SU-DHL-6 (cell line): ENCODE measurements around the gene TAF5L.

Experiments
- H2AFZ ChIP-seq: fragments of 200-600 bp; sonication (generic); 2 replicates; pipeline ENCODE4 v1.6.1; 2014; ENCODE audit warnings: low read depth, mild to moderate bottlenecking, moderate library complexity, mixed read lengths, antibody characterized with exemption, low read length; ENCODE audit not compliant: severe bottlenecking
- H3F3A ChIP-seq: fragments of 200-600 bp; shearing (Covaris generic); 2 replicates; pipeline ENCODE4 v1.6.0; 2016; ENCODE audit warnings: antibody characterized with exemption, mild to moderate bottlenecking; ENCODE audit not compliant: insufficient read depth
- H3K27ac ChIP-seq: fragments of 200-600 bp; sonication (generic); 2 replicates; pipeline ENCODE4 v1.5.1; 2016; ENCODE audit warnings: low read depth, mild to moderate bottlenecking, low read length, moderate library complexity, mixed read lengths
- H3K27me3 ChIP-seq: fragments of 200-600 bp; sonication (generic), shearing (Covaris generic); 2 replicates; pipeline ENCODE4 v1.6.0; 2014; ENCODE audit warnings: mild to moderate bottlenecking, low read length
- H3K36me3 ChIP-seq: fragments of 200-600 bp; sonication (generic); 2 replicates; pipeline ENCODE4 v1.6.1; 2014; ENCODE audit warnings: mild to moderate bottlenecking, low read length, mixed read lengths
- H3K4me2 ChIP-seq: fragments of 300-600, 200-600 bp; shearing (Covaris generic), sonication (generic); 2 replicates; pipeline ENCODE4 v1.6.0; 2014; ENCODE audit warnings: low read length, low read depth, mild to moderate bottlenecking; ENCODE audit not compliant: poor library complexity, severe bottlenecking
- H3K4me3 ChIP-seq: fragments of 200-600 bp; sonication (generic); 2 replicates; pipeline ENCODE4 v1.5.1; 2014; ENCODE audit warnings: antibody characterized with exemption, low read length, mild to moderate bottlenecking, mixed read lengths; ENCODE audit not compliant: insufficient read depth, poor library complexity, severe bottlenecking
- H3K79me2 ChIP-seq: fragments of 200-600 bp; sonication (generic); 2 replicates; pipeline ENCODE4 v1.6.1; 2014; ENCODE audit warnings: mild to moderate bottlenecking, low read length, moderate library complexity; ENCODE audit not compliant: insufficient read depth
- H3K9ac ChIP-seq: fragments of 200-600 bp; sonication (generic); 2 replicates; pipeline ENCODE4 v1.7.0; 2014; ENCODE audit warnings: mild to moderate bottlenecking, low read length
- H3K9me2 ChIP-seq: fragments of 200-600 bp; sonication (generic); replicated peaks from 2 replicates; pipeline ENCODE4 v1.6.1; 2014; ENCODE audit warnings: low read length; ENCODE audit not compliant: insufficient read depth
- H3K9me3 ChIP-seq: fragments of 200-600 bp; sonication (generic); 2 replicates; pipeline ENCODE4 v1.6.1; 2014; ENCODE audit warnings: low read length, mixed read lengths; ENCODE audit not compliant: insufficient read depth
- H4K20me1 ChIP-seq: fragments of 200-600 bp; sonication (generic); 2 replicates; pipeline ENCODE4 v1.6.1; 2014; ENCODE audit warnings: low read depth, mild to moderate bottlenecking, antibody characterized with exemption, low read length, moderate library complexity, mixed read lengths
- EZH2phosphoT487 ChIP-seq: fragments of 200-600 bp; sonication (generic), shearing (Covaris generic); conservative IDR thresholded peaks from 2 replicates; pipeline ENCODE4 v1.6.1; 2018; ENCODE audit warnings: mild to moderate bottlenecking, antibody characterized with exemption, low read length, moderate library complexity, mixed read lengths
- TF ChIP-seq, protein P1 (sequence below): fragments of 200-600 bp; sonication (generic); IDR thresholded peaks from one replicate; pipeline ENCODE4 v1.5.1; 2017; ENCODE audit warnings: antibody characterized with exemption, mild to moderate bottlenecking, low read length, moderate library complexity; ENCODE audit not compliant: insufficient read depth, poor library complexity, severe bottlenecking

Gene TAF5L

DNA sequence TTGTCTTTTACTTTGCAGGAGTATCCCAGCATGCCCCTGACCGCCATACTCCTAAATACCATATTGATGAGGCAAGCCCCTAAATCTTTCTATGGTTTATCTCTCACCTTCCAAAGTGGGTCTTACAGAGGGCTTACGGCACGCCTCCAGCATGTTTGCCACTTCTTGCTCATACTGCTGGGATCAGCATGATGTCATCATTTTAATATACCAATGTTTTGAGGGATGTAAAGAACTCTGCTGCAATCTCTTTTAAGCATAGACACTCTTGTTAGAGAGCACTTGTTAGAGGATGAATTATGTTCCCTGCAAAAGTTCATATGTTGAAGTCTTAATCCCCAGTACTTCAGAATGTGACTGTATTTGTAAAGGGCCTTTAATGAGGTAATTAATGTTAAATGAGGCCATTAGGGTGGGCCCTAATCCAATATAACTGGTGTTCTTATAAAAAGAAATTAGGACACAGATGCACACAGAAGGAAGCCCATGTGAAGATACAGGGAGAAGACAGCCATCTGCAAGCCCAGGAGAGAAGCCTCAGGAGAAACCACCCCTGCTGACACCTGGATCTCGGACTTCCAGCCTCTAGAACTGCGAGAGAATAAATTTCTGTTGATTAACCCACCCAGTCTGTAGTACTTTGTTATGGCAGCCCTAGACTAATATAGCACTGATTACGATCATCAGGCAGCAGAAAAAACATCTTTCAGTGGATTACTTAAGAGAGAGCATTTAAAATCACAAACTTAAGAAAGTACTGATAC lies 51.1 kb downstream of the TAF5L start:
- Histone ChIP-seq H3K9me3 (no peaks in the 10 kb centered on the region), H3K27me3 (no peaks in the 10 kb centered on the region), H3K4me3 (no peak overlapping the region), H3K4me2 (no peak overlapping the region), H3K36me3 (no peaks in the 10 kb centered on the region), H2AFZ (no peak overlapping the region), H3F3A (no peaks in the 10 kb centered on the region), H3K79me2 (no peaks in the 10 kb centered on the region), H4K20me1 (no peaks in the 10 kb centered on the region), H3K9me2 (no peaks in the 10 kb centered on the region), H3K9ac (no peak overlapping the region), H3K27ac (no peak overlapping the region)
- TF ChIP-seq, protein P1, sequence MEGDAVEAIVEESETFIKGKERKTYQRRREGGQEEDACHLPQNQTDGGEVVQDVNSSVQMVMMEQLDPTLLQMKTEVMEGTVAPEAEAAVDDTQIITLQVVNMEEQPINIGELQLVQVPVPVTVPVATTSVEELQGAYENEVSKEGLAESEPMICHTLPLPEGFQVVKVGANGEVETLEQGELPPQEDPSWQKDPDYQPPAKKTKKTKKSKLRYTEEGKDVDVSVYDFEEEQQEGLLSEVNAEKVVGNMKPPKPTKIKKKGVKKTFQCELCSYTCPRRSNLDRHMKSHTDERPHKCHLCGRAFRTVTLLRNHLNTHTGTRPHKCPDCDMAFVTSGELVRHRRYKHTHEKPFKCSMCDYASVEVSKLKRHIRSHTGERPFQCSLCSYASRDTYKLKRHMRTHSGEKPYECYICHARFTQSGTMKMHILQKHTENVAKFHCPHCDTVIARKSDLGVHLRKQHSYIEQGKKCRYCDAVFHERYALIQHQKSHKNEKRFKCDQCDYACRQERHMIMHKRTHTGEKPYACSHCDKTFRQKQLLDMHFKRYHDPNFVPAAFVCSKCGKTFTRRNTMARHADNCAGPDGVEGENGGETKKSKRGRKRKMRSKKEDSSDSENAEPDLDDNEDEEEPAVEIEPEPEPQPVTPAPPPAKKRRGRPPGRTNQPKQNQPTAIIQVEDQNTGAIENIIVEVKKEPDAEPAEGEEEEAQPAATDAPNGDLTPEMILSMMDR: no peak
- no peak for TF ChIP-seq EZH2phosphoT487

GRCh38 chr1:229572286-229572685 lies 53.6 kb downstream of the TAF5L start:
- Histone ChIP-seq H3F3A (no peaks in the 10 kb centered on the region), H3K36me3 (no peaks in the 10 kb centered on the region), H3K27me3 (no peaks in the 10 kb centered on the region), H3K27ac (no peak overlapping the region), H3K4me2 (no peak overlapping the region), H4K20me1 (no peaks in the 10 kb centered on the region), H2AFZ (no peak overlapping the region), H3K9me3 (no peaks in the 10 kb centered on the region), H3K9me2 (no peaks in the 10 kb centered on the region), H3K79me2 (no peaks in the 10 kb centered on the region), H3K4me3 (no peak overlapping the region), H3K9ac (no peak overlapping the region)
- TF ChIP-seq EZH2phosphoT487: no peak
- TF ChIP-seq, protein P1: no peak

- Histone ChIP-seq H3K36me3 (no peaks in the 10 kb centered on the region), H3K4me2 (no peak overlapping the region), H3K9ac (no peak overlapping the region), H3K79me2 (no peaks in the 10 kb centered on the region), H3K27me3 (no peaks in the 10 kb centered on the region), H2AFZ (no peak overlapping the region), H3K9me2 (no peaks in the 10 kb centered on the region), H4K20me1 (no peaks in the 10 kb centered on the region), H3K9me3 (no peaks in the 10 kb centered on the region), H3K27ac (no peak overlapping the region), H3K4me3 (no peak overlapping the region), H3F3A (no peaks in the 10 kb centered on the region)
- TF ChIP-seq, protein P1: no peak
- no peak for TF ChIP-seq EZH2phosphoT487
Observed at GRCh38 chr1:229570891-229571516, 54.9 kb downstream of the TAF5L start.
